ENCODE data around the gene INA. TPM values are rescaled to one million over a fixed set of nuclear protein-coding genes. Genes with fewer than 3 reads are reported as not detected.

The INA gene
- total RNA-seq, 1 experiment from 2014 or later, result 16.2 TPM

GRCh38 chr10:103276251-103276895 lies 565 bp upstream of the INA start:
- Histone ChIP-seq H3K4me1 (ENCODE audit: insufficient read depth, low read length, poor library complexity, severe bottlenecking) (peaks cover 20% of the 10 kb centered on the region), H3K27me3 (replicated peaks; ENCODE audit: insufficient read depth, low read depth, low read length, poor library complexity) (peaks cover 18% of the 10 kb centered on the region), H3K27ac (ENCODE audit: low read depth, low read length, poor library complexity, severe bottlenecking) (no peak overlapping the region), H3K4me3 (ENCODE audit: low read depth, low read length, poor library complexity, severe bottlenecking) (peak overlapping the region; percentile 57), H3K9me3 (ENCODE audit: low read depth, low read length, poor library complexity, severe bottlenecking) (no peaks in the 10 kb centered on the region), H3K36me3 (ENCODE audit: insufficient read depth, low read length, poor library complexity, severe bottlenecking) (no peaks in the 10 kb centered on the region)
- POLR2A ChIA-PET (ENCODE audit: low non-redundant PET), result no interaction called here
- no peak for TF ChIP-seq EZH2 (IDR thresholded peaks at IDR 0.05; ENCODE audit: borderline replicate concordance, low read depth, low read length, poor library complexity, severe bottlenecking)
- no peak for TF ChIP-seq CTCF (conservative IDR thresholded peaks at IDR 0.05; ENCODE audit: low read depth, low read length)
- intact Hi-C loops (cut with micrococcal nuclease; ENCODE audit: unreplicated experiment), result no loop called here
- no TSS peak for BruUV-seq (replicated peaks)
- CTCF ChIA-PET, result interaction anchor here (1.3 kb wide), 1 partner anchor 358 kb away, joined by 4 read pairs; the partner anchor contains the start of gene CNNM2
- no peak for DNase-seq (ENCODE audit: low spot score)

- peak overlapping the region; percentile 57 for H3K4me3 ChIP-seq (ENCODE audit: low read depth, low read length, poor library complexity, severe bottlenecking)
- H3K27me3 ChIP-seq (replicated peaks; ENCODE audit: insufficient read depth, low read depth, low read length, poor library complexity), result peaks cover 18% of the 10 kb centered on the region
- ChIA-PET CTCF (interaction anchor here (1.3 kb wide), 1 partner anchor 360 kb away, joined by 4 read pairs; the partner anchor contains the start of gene CNNM2), POLR2A (ENCODE audit: low non-redundant PET) (interaction anchor here (0.6 kb wide), 1 partner anchor 265 kb away, joined by 4 read pairs; no protein-coding TSS in a partner anchor)
- no peak overlapping the region for H3K27ac ChIP-seq (ENCODE audit: low read depth, low read length, poor library complexity, severe bottlenecking)
- H3K36me3 ChIP-seq (ENCODE audit: insufficient read depth, low read length, poor library complexity, severe bottlenecking), result no peaks in the 10 kb centered on the region
- TF ChIP-seq EZH2 (IDR thresholded peaks at IDR 0.05; ENCODE audit: borderline replicate concordance, low read depth, low read length, poor library complexity, severe bottlenecking) (no peak), CTCF (conservative IDR thresholded peaks at IDR 0.05; ENCODE audit: low read depth, low read length) (no peak)
- intact Hi-C loops (cut with micrococcal nuclease; ENCODE audit: unreplicated experiment), result no loop called here
- H3K9me3 ChIP-seq (ENCODE audit: low read depth, low read length, poor library complexity, severe bottlenecking), result no peaks in the 10 kb centered on the region
- no peak for DNase-seq (ENCODE audit: low spot score)
- H3K4me1 ChIP-seq (ENCODE audit: insufficient read depth, low read length, poor library complexity, severe bottlenecking), result peaks cover 20% of the 10 kb centered on the region
- no TSS peak for BruUV-seq (replicated peaks)
These were observed 987 bp downstream of the INA start for GRCh38 chr10:103277713-103278536.

GRCh38 chr10:103278537-103278823 lies 1.5 kb downstream of the INA start:
- no TSS peak for BruUV-seq (replicated peaks)
- intact Hi-C loops (cut with micrococcal nuclease; ENCODE audit: unreplicated experiment), result no loop called here
- DNase-seq (ENCODE audit: low spot score), result no peak
- no peaks in the 10 kb centered on the region for H3K9me3 ChIP-seq (ENCODE audit: low read depth, low read length, poor library complexity, severe bottlenecking)
- no peaks in the 10 kb centered on the region for H3K36me3 ChIP-seq (ENCODE audit: insufficient read depth, low read length, poor library complexity, severe bottlenecking)
- peaks cover 20% of the 10 kb centered on the region for H3K4me1 ChIP-seq (ENCODE audit: insufficient read depth, low read length, poor library complexity, severe bottlenecking)
- POLR2A ChIA-PET (ENCODE audit: low non-redundant PET), result no interaction called here
- H3K4me3 ChIP-seq (ENCODE audit: low read depth, low read length, poor library complexity, severe bottlenecking), result no peak overlapping the region
- CTCF ChIA-PET, result no interaction called here
- TF ChIP-seq CTCF (conservative IDR thresholded peaks at IDR 0.05; ENCODE audit: low read depth, low read length) (no peak), EZH2 (IDR thresholded peaks at IDR 0.05; ENCODE audit: borderline replicate concordance, low read depth, low read length, poor library complexity, severe bottlenecking) (no peak)
- peaks cover 18% of the 10 kb centered on the region for H3K27me3 ChIP-seq (replicated peaks; ENCODE audit: insufficient read depth, low read depth, low read length, poor library complexity)
- no peak overlapping the region for H3K27ac ChIP-seq (ENCODE audit: low read depth, low read length, poor library complexity, severe bottlenecking)
